Peyer's patch (tissue), 4 donors: ENCODE data around the gene CFAP73.

Experiments used
- CTCF ChIP-seq, 6 experiments: fragments of 450-650 bp in 4 of 6; fragments of 200-600 bp in 2 of 6; sonication (generic) in 1 of 6; IDR thresholded peaks; one replicate each; pipeline ENCODE4 v1.5.1; 2017 to 2019; ENCODE audit warnings: antibody characterized with exemption in 6 of 6, mild to moderate bottlenecking in 3 of 6, moderate library complexity in 1 of 6
- POLR2A ChIP-seq, 2 donors: fragments of 450-650 bp; IDR thresholded peaks; one replicate each; pipeline ENCODE4 v1.5.1; 2017; ENCODE audit warnings: antibody characterized with exemption in 2 of 2, mild to moderate bottlenecking in 2 of 2, moderate library complexity in 2 of 2

- TF ChIP-seq CTCF (IDR thresholded peaks at IDR 0.05) (no peak), POLR2A (IDR thresholded peaks at IDR 0.05) (no peak)
Measured at GRCh38 chr12:113130457-113131135, 18.9 kb upstream of the CFAP73 start.
